Endothelial cell of umbilical vein (primary cell): ENCODE results near the gene PRSS53. TPM values are rescaled to one million over a fixed set of nuclear protein-coding genes. Genes with fewer than 3 reads are reported as not detected.

Experiments used
- BruUV-seq: library from RNA; stranded (reverse); fragments of 400-500 nt; replicated peaks from 2 replicates; lab custom pipeline; 2021; lab: Mats Ljungman, UMichigan
- CTCF ChIA-PET: fragments of 300-600, 350-600 bp; sonication (Branson Sonifier 250); formaldehyde crosslinking; loops from one replicate; lab custom pipeline; 2021; ENCODE audit warnings: antibody characterized with exemption, inconsistent platforms; lab: Charles Lee
- POLR2A ChIA-PET: fragments of 300-600, 350-600 bp; sonication (Branson Sonifier 250); formaldehyde crosslinking; loops from one replicate; lab custom pipeline; 2021; ENCODE audit warnings: antibody characterized with exemption, inconsistent platforms; lab: Charles Lee
- DNase-seq: peaks from one replicate; pipeline ENCODE4 v3.0.0-alpha.2; 2011; ENCODE audit warnings: low read depth, low spot score
- FAIRE-seq: peaks from 2 replicates; lab custom pipeline; 2011; peaks lifted over from hg19 to GRCh38; lab: Jason Lieb, UNC
- H2AFZ ChIP-seq: 2 replicates; pipeline ENCODE4 v1.6.0; 2012; ENCODE audit warnings: low read depth, low read length, control low read depth, inconsistent platforms
- H3K27ac ChIP-seq: 2 replicates; pipeline ENCODE4 v1.5.1; 2011; ENCODE audit warnings: low read depth, mild to moderate bottlenecking, control low read depth, low read length, moderate library complexity; ENCODE audit not compliant: insufficient read depth
- H3K27me3 ChIP-seq, 2 experiments: 2 replicates each; pipeline versions ENCODE4 v1.6.0 to v1.6.1; 2011; ENCODE audit warnings: low read length in 2 of 2, mixed read lengths in 1 of 2; ENCODE audit not compliant: control insufficient read depth in 2 of 2, insufficient read depth in 2 of 2
- H3K36me3 ChIP-seq, 2 experiments: 2 replicates in 1 of 2; 3 replicates in 1 of 2; pipeline ENCODE4 v1.5.1; 2011; ENCODE audit warnings: low read length in 2 of 2, mild to moderate bottlenecking in 1 of 2, moderate library complexity in 1 of 2; ENCODE audit not compliant: control insufficient read depth in 2 of 2, insufficient read depth in 2 of 2; ENCODE audit errors: extremely low read depth in 1 of 2
- H3K4me1 ChIP-seq: 3 replicates; pipeline ENCODE4 v1.5.1; 2011; ENCODE audit warnings: mild to moderate bottlenecking, low read length; ENCODE audit not compliant: control insufficient read depth, insufficient read depth; ENCODE audit errors: extremely low read depth
- H3K4me2 ChIP-seq: 2 replicates; pipeline ENCODE4 v1.6.1; 2011; ENCODE audit warnings: low read length, control low read depth, mixed read lengths; ENCODE audit not compliant: insufficient read depth
- H3K4me3 ChIP-seq, 3 experiments: fragments of 200-600 bp in 1 of 3; sonication (generic), shearing (Covaris generic) in 1 of 3; replicated peaks in 1 of 3; 2 replicates each; pipeline ENCODE4 v1.5.1; 2011 to 2016; ENCODE audit warnings: control low read depth in 3 of 3, low read length in 3 of 3, mild to moderate bottlenecking in 2 of 3, inconsistent platforms in 1 of 3, low read depth in 1 of 3, moderate library complexity in 1 of 3; ENCODE audit not compliant: insufficient read depth in 1 of 3
- H3K79me2 ChIP-seq: 2 replicates; pipeline ENCODE4 v1.6.0; 2012; ENCODE audit warnings: low read length, inconsistent platforms; ENCODE audit not compliant: control insufficient read depth, insufficient read depth
- H3K9ac ChIP-seq: replicated peaks from 2 replicates; pipeline ENCODE3; 2011; ENCODE audit warnings: low read length, control low read depth; ENCODE audit not compliant: insufficient read depth; ENCODE audit errors: extremely low read depth
- H3K9me1 ChIP-seq: replicated peaks from 3 replicates; pipeline ENCODE4 v1.6.0; 2011; ENCODE audit warnings: mild to moderate bottlenecking, low read length; ENCODE audit not compliant: control insufficient read depth, insufficient read depth; ENCODE audit errors: extremely low read depth
- H3K9me3 ChIP-seq: replicated peaks from 2 replicates; pipeline ENCODE4 v1.5.1; 2012; ENCODE audit warnings: low read length, inconsistent platforms; ENCODE audit not compliant: control insufficient read depth, insufficient read depth
- H4K20me1 ChIP-seq: replicated peaks from 2 replicates; pipeline ENCODE3; 2011; ENCODE audit warnings: mild to moderate bottlenecking, low read length; ENCODE audit not compliant: control insufficient read depth, insufficient read depth; ENCODE audit errors: extremely low read depth
- EZH2 ChIP-seq: IDR thresholded peaks from 2 replicates; pipeline ENCODE4 v1.6.1; 2012; ENCODE audit warnings: borderline replicate concordance, low read depth, mild to moderate bottlenecking, moderate library complexity, low read length, inconsistent platforms; ENCODE audit not compliant: severe bottlenecking
- FOS ChIP-seq: IDR thresholded peaks from 2 replicates; pipeline ENCODE4 v1.6.1; 2011; ENCODE audit warnings: mild to moderate bottlenecking, low read length, moderate library complexity, borderline replicate concordance; ENCODE audit not compliant: insufficient read depth
- GATA2 ChIP-seq: IDR thresholded peaks from 2 replicates; pipeline ENCODE4 v1.7.0; 2011; ENCODE audit warnings: low read depth, mild to moderate bottlenecking, moderate library complexity, mixed read lengths, low read length; ENCODE audit not compliant: insufficient read length, insufficient read depth
- JUN ChIP-seq: IDR thresholded peaks from 2 replicates; pipeline ENCODE4 v1.6.1; 2011; ENCODE audit warnings: borderline replicate concordance, low read depth; ENCODE audit not compliant: insufficient read length, insufficient read depth
- MYC ChIP-seq: IDR thresholded peaks from one replicate; pipeline ENCODE4 v1.6.1; 2011; ENCODE audit warnings: mild to moderate bottlenecking, low read depth, low read length
- POLR2A ChIP-seq: IDR thresholded peaks from 2 replicates; pipeline ENCODE4 v1.6.1; 2012; ENCODE audit warnings: low read depth, mild to moderate bottlenecking, control low read depth, low read length
- dilution Hi-C: fragments of 300-500 bp; cut with MboI; formaldehyde crosslinking; loops from one replicate; pipeline ENCODE4 v1.15.0; 2019; ENCODE audit warnings: low sequenced_read_pairs; ENCODE audit not compliant: extremely low pct_ligation_motif_present
- intact Hi-C: fragments of 100-400 bp; cut with micrococcal nuclease; formaldehyde crosslinking; loops from one replicate; pipeline ENCODE4 v1.10.0; 2022
- polyA plus RNA-seq, 4 experiments: library from polyadenylated mRNA; depleted of rRNA in 3 of 4; stranded (reverse) in 3 of 4; unstranded in 1 of 4; fragments of >200 nt; gene quantifications; 2 replicates each; pipeline versions ENCODE4 v1.2.1 to v1.2.3, GENCODE V29; 2011 to 2012; ENCODE audit warnings: missing spikeins in 1 of 4
- total RNA-seq: library from RNA; stranded (reverse); gene quantifications from 2 replicates; pipeline ENCODE4 v1.2.3, GENCODE V29; 2021
- TF ChIP-seq, protein P1 (sequence below), 2 donors: IDR thresholded peaks; 1 replicate in 1 of 2; 2 replicates in 1 of 2; pipeline ENCODE4 v1.5.1; 2011; ENCODE audit warnings: low read length in 2 of 2, mild to moderate bottlenecking in 2 of 2, moderate library complexity in 2 of 2, control low read depth in 1 of 2, inconsistent platforms in 1 of 2, low read depth in 1 of 2; ENCODE audit not compliant: insufficient read depth in 1 of 2; ENCODE audit errors: extremely low read depth in 1 of 2

Gene PRSS53
- total and polyA plus RNA-seq, 2 donors (not counting 3 experiments of a cell fraction or from before 2014, with no cell fraction given): 2.8 to 3.5 TPM

GRCh38 chr16:31043898-31044481 is 44.8 kb downstream of the PRSS53 start:
- Histone ChIP-seq H3K36me3 (peaks cover 0 to 19% of the 10 kb centered on the region in 2 experiments), H3K4me1 (no peaks in the 10 kb centered on the region), H3K4me2 (no peak overlapping the region), H3K4me3 (no peak overlapping the region), H4K20me1 (no peaks in the 10 kb centered on the region), H3K79me2 (no peaks in the 10 kb centered on the region), H2AFZ (no peak overlapping the region), H3K9ac (no peak overlapping the region), H3K9me1 (no peaks in the 10 kb centered on the region), H3K9me3 (no peaks in the 10 kb centered on the region), H3K27ac (no peak overlapping the region), H3K27me3 (no peaks in the 10 kb centered on the region)
- POLR2A ChIA-PET: no interaction called here
- FAIRE-seq: no peak
- TF ChIP-seq GATA2 (no peak), MYC (no peak), JUN (no peak), POLR2A (no peak), FOS (no peak), EZH2 (no peak)
- TF ChIP-seq, protein P1, sequence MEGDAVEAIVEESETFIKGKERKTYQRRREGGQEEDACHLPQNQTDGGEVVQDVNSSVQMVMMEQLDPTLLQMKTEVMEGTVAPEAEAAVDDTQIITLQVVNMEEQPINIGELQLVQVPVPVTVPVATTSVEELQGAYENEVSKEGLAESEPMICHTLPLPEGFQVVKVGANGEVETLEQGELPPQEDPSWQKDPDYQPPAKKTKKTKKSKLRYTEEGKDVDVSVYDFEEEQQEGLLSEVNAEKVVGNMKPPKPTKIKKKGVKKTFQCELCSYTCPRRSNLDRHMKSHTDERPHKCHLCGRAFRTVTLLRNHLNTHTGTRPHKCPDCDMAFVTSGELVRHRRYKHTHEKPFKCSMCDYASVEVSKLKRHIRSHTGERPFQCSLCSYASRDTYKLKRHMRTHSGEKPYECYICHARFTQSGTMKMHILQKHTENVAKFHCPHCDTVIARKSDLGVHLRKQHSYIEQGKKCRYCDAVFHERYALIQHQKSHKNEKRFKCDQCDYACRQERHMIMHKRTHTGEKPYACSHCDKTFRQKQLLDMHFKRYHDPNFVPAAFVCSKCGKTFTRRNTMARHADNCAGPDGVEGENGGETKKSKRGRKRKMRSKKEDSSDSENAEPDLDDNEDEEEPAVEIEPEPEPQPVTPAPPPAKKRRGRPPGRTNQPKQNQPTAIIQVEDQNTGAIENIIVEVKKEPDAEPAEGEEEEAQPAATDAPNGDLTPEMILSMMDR (IDR thresholded peaks at IDR 0.05; ENCODE audit: extremely low read depth in 1 of 2, insufficient read depth in 1 of 2, low read depth in 1 of 2, low read length in 2 of 2): no peak
- intact Hi-C loops: no loop called here
- no TSS peak for BruUV-seq
- no peak for DNase-seq
- dilution Hi-C loops: no loop called here
- CTCF ChIA-PET: no interaction called here
